ENCODE measurements around the gene LCN6. TPM values are rescaled to one million over a fixed set of nuclear protein-coding genes. Genes with fewer than 3 reads are reported as not detected.
A peak's percentile ranks its signal among the peaks of the same experiment; 100 is the strongest.
"Not testable (repeated sequence)": the region's sequence is repeated elsewhere in the genome, so short reads cannot be mapped to it uniquely, and the experiment has no call there.

LCN6 gene
- total RNA-seq, 2 donors from 2014 or later: not detected

GRCh38 chr9:136774416-136775045 lies 26.2 kb upstream of the LCN6 start:
- H3K4me3 Mint-ChIP-seq: no peak overlapping the region
- peaks cover 5% of the 10 kb centered on the region for H3K4me1 Mint-ChIP-seq (ENCODE audit: low read depth)
- ATAC-seq (replicated peaks in 1 of 2) (no peak), DNase-seq (no peak)
- peaks cover 17% of the 10 kb centered on the region for H3K27me3 Mint-ChIP-seq (ENCODE audit: low read depth)
- H3K27ac Mint-ChIP-seq: no peak overlapping the region
- peaks cover 0 to 3% of the 10 kb centered on the region in 2 donors for H3K36me3 Mint-ChIP-seq (ENCODE audit: insufficient read depth in 2 of 2)
- peaks cover 0 to 6% of the 10 kb centered on the region in 2 donors for H3K9me3 Mint-ChIP-seq

- Mint-ChIP-seq H3K27me3 (ENCODE audit: low read depth) (peaks cover 12% of the 10 kb centered on the region), H3K27ac (no peak overlapping the region), H3K9me3 (peaks cover 0 to 6% of the 10 kb centered on the region in 2 donors), H3K36me3 (ENCODE audit: insufficient read depth in 2 of 2) (peaks cover 0 to 3% of the 10 kb centered on the region in 2 donors), H3K4me1 (ENCODE audit: low read depth) (peaks cover 5% of the 10 kb centered on the region), H3K4me3 (no peak overlapping the region)
- ATAC-seq (replicated peaks in 1 of 2) (no peak), DNase-seq (no peak)
These were observed 25.2 kb upstream of the LCN6 start for GRCh38 chr9:136773386-136774044.

GRCh38 chr9:136771907-136772415 lies 23.6 kb upstream of the LCN6 start:
- H3K9me3 Mint-ChIP-seq: peaks cover 0 to 6% of the 10 kb centered on the region in 2 donors
- H3K4me3 Mint-ChIP-seq: no peak overlapping the region
- no peak for DNase-seq
- H3K27me3 Mint-ChIP-seq (ENCODE audit: low read depth): peaks cover 18% of the 10 kb centered on the region
- no peak for ATAC-seq (replicated peaks in 1 of 2)
- H3K27ac Mint-ChIP-seq: no peak overlapping the region
- peaks cover 0 to 3% of the 10 kb centered on the region in 2 donors for H3K36me3 Mint-ChIP-seq (ENCODE audit: insufficient read depth in 2 of 2)
- H3K4me1 Mint-ChIP-seq (ENCODE audit: low read depth): peaks cover 8% of the 10 kb centered on the region

DNA sequence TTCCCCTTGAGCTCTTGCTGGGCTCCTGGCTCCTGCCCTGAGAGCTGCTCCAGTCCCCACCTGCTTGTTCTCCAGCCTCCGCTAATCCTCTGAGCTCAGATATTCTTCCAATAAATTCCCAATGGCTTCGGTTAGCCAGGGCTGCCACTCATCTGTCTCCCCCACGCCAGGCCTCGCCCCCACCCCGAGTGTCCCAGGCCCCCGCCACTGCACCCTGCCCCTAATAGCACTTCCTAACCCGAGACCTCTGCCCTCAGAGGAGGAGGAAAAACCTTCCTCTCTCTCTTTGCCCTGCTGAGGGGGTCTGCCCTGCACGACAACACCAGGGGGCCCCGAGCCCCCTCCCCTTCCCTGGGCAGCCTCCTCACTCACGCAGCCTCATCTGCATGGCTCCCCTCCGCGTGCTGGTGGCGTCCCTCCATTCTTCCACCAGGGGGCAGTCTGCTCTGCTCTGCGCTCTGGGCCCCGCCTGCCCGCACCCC lies 21.4 kb upstream of the LCN6 start:
- Mint-ChIP-seq H3K4me1 (ENCODE audit: low read depth) (peaks cover 24% of the 10 kb centered on the region), H3K4me3 (peak overlapping the region in 1 of 2 donors; percentile 56), H3K9me3 (peaks cover 0 to 6% of the 10 kb centered on the region in 2 donors), H3K27ac (no peak overlapping the region), H3K27me3 (ENCODE audit: low read depth) (peaks cover 27% of the 10 kb centered on the region), H3K36me3 (ENCODE audit: insufficient read depth in 2 of 2) (peaks cover 0 to 3% of the 10 kb centered on the region in 2 donors)
- peak; percentile 71 for DNase-seq
- peak; percentile 81 to 85 for ATAC-seq (replicated peaks in 1 of 2)

GRCh38 chr9:136766410-136767120 lies 18.2 kb upstream of the LCN6 start:
- ATAC-seq (replicated peaks in 1 of 2): peak; percentile 41 to 50
- DNase-seq: peak; percentile 64 to 69
- H3K27ac Mint-ChIP-seq: peak overlapping the region; percentile 39
- not testable (repeated sequence) for H3K36me3 Mint-ChIP-seq (ENCODE audit: insufficient read depth in 2 of 2); H3K9me3 Mint-ChIP-seq
- peaks cover 27% of the 10 kb centered on the region for H3K27me3 Mint-ChIP-seq (ENCODE audit: low read depth)
- peaks cover 24% of the 10 kb centered on the region for H3K4me1 Mint-ChIP-seq (ENCODE audit: low read depth)
- H3K4me3 Mint-ChIP-seq: peak overlapping the region; percentile 67 to 68

DNA sequence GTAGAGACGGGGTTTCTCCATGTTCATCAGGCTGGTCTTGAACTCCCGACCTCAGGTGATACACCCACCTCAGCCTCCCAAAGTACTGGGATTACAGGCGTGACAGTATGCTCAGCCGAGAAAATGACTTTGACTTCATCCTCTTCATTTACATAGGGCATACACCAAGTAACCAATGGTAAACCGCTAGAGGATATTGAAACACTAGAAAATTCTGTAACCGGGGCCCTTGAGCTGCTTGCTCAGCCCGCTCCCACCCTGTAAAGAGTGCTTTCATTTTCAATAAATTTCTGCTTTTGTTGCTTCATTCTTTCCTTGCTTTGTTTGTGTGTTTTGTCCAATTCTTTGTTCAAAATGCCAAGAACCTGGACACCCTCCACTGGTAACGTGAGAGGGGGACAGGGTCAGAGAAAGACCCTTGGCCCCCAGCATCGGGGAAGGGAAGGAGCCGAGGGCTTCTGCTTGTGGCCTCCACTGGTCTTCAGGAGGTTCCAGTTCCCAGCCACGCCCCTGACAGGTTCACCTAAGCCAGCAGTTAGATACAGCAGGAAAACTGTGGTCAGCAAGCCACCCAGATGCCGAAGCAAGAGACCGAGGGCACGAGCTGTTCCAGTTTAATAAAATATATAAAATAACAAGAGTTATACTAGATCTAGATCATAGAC lies 17.6 kb upstream of the LCN6 start:
- H3K4me1 Mint-ChIP-seq (ENCODE audit: low read depth): peaks cover 24% of the 10 kb centered on the region
- peaks cover 27% of the 10 kb centered on the region for H3K27me3 Mint-ChIP-seq (ENCODE audit: low read depth)
- DNase-seq; H3K9me3 Mint-ChIP-seq; H3K36me3 Mint-ChIP-seq (ENCODE audit: insufficient read depth in 2 of 2): not testable (repeated sequence)
- H3K27ac Mint-ChIP-seq: peak overlapping the region; percentile 38
- peak in 1 of 2 donors; percentile 42 for ATAC-seq (replicated peaks in 1 of 2)
- H3K4me3 Mint-ChIP-seq: peak overlapping the region; percentile 9 to 55

GRCh38 chr9:136765041-136765440 lies 16.7 kb upstream of the LCN6 start:
- H3K36me3 Mint-ChIP-seq (ENCODE audit: insufficient read depth in 2 of 2): no peaks in the 10 kb centered on the region
- no peaks in the 10 kb centered on the region for H3K9me3 Mint-ChIP-seq
- no peak overlapping the region for H3K27ac Mint-ChIP-seq
- no peak overlapping the region for H3K4me3 Mint-ChIP-seq
- H3K4me1 Mint-ChIP-seq (ENCODE audit: low read depth): peaks cover 23% of the 10 kb centered on the region
- ATAC-seq (replicated peaks in 1 of 2) (no peak), DNase-seq (no peak)
- peaks cover 27% of the 10 kb centered on the region for H3K27me3 Mint-ChIP-seq (ENCODE audit: low read depth)

DNA sequence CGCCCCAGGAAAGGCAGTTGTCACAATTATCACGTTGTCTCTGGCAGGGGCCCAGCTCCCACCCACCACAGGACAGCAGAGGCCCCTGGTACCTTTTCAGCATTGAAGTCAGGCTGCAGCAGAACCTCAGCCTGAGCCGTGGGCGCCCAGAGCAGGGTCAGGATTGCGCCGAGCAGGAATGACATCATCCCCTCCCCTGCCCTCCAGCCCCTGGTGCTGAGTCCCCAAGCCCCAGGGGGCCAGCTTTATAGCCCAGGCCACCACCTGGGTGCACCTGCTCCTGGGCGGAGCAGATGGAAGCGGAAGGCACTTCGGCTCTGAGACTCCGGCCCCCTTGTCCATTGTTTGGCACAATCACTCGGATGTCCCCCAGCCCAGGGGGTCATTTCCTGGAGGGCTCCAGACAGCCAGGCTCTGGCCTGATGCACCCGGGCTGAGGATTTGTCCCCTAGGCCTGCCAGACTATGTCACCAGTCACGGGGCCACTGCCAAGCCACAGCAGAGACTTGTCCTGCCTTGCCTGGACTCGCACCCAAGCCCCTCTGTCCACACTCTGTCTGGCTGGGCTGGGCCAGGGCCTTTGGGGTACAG lies 16.1 kb upstream of the LCN6 start, which contains the start of gene LCN15:
LCN15 (minus strand) TSS at position 218 of the 591 bp plus-strand sequence; CDS start at position 188, 30 bp downstream.
- H3K27ac Mint-ChIP-seq: no peak within 1 kb of the TSS
- ATAC-seq (replicated peaks in 1 of 2) (no peak), DNase-seq (no peak)
- H3K9me3 Mint-ChIP-seq: no peaks in the 10 kb centered on the region
- H3K36me3 Mint-ChIP-seq (ENCODE audit: insufficient read depth in 2 of 2): no peaks in the 10 kb centered on the region
- peaks cover 19% of the 10 kb centered on the region for H3K4me1 Mint-ChIP-seq (ENCODE audit: low read depth)
- H3K27me3 Mint-ChIP-seq (ENCODE audit: low read depth): peaks cover 27% of the 10 kb centered on the region
- H3K4me3 Mint-ChIP-seq: no peak within 1 kb of the TSS

GRCh38 chr9:136763649-136764035 lies 15.3 kb upstream of the LCN6 start:
- ATAC-seq (replicated peaks in 1 of 2): no peak
- Mint-ChIP-seq H3K27me3 (ENCODE audit: low read depth) (peaks cover 26% of the 10 kb centered on the region), H3K36me3 (ENCODE audit: insufficient read depth in 2 of 2) (no peaks in the 10 kb centered on the region), H3K27ac (no peak overlapping the region), H3K4me3 (no peak overlapping the region), H3K4me1 (ENCODE audit: low read depth) (peaks cover 19% of the 10 kb centered on the region), H3K9me3 (no peaks in the 10 kb centered on the region)
- no peak for DNase-seq

GRCh38 chr9:136762915-136763648 lies 14.8 kb upstream of the LCN6 start:
- peak; percentile 43 to 45 for DNase-seq
- peak; percentile 29 to 51 for ATAC-seq (replicated peaks in 1 of 2)

GRCh38 chr9:136762221-136762691 lies 13.9 kb upstream of the LCN6 start:
- no peak overlapping the region for H3K4me3 Mint-ChIP-seq
- H3K4me1 Mint-ChIP-seq (ENCODE audit: low read depth): peaks cover 19% of the 10 kb centered on the region
- no peak for ATAC-seq (replicated peaks in 1 of 2)
- H3K9me3 Mint-ChIP-seq: no peaks in the 10 kb centered on the region
- H3K36me3 Mint-ChIP-seq (ENCODE audit: insufficient read depth in 2 of 2): no peaks in the 10 kb centered on the region
- peaks cover 12% of the 10 kb centered on the region for H3K27me3 Mint-ChIP-seq (ENCODE audit: low read depth)
- DNase-seq: no peak
- H3K27ac Mint-ChIP-seq: no peak overlapping the region

More at GRCh38 chr9:136762915-136763648, 14.8 kb upstream of the LCN6 start:
- peaks cover 21% of the 10 kb centered on the region for H3K27me3 Mint-ChIP-seq (ENCODE audit: low read depth)
- H3K9me3 Mint-ChIP-seq: no peaks in the 10 kb centered on the region
- no peak overlapping the region for H3K27ac Mint-ChIP-seq
- no peaks in the 10 kb centered on the region for H3K36me3 Mint-ChIP-seq (ENCODE audit: insufficient read depth in 2 of 2)
- H3K4me1 Mint-ChIP-seq (ENCODE audit: low read depth): peaks cover 19% of the 10 kb centered on the region
- no peak overlapping the region for H3K4me3 Mint-ChIP-seq

Data from activated T-cell treated with anti-CD3 and anti-CD28 coated beads, Interleukin-2, amount 50 U/mL, for 72 hours (primary cell).